Activated naive CD4-positive, alpha-beta T cell treated with anti-CD3 and anti-CD28 coated beads, Interleukin-2, amount 50 U/mL, for 24 hours (primary cell): ENCODE data around the gene CACNA2D3.

Source experiments
- H3K27ac Mint-ChIP-seq: one replicate; pipeline ENCODE4 v1.8.0; 2021; ENCODE audit warnings: mild to moderate bottlenecking, mixed read lengths
- H3K27me3 Mint-ChIP-seq: one replicate; pipeline ENCODE4 v1.8.0; 2021; ENCODE audit warnings: mixed read lengths
- H3K36me3 Mint-ChIP-seq: one replicate; pipeline ENCODE4 v1.8.0; 2021; ENCODE audit warnings: mixed read lengths
- H3K4me1 Mint-ChIP-seq: one replicate; pipeline ENCODE4 v1.8.0; 2021; ENCODE audit warnings: mixed read lengths
- H3K4me3 Mint-ChIP-seq: one replicate; pipeline ENCODE4 v1.8.0; 2021; ENCODE audit warnings: mild to moderate bottlenecking, mixed read lengths
- H3K9me3 Mint-ChIP-seq: one replicate; pipeline ENCODE4 v1.8.0; 2021; ENCODE audit warnings: mixed read lengths

The CACNA2D3 gene

GRCh38 chr3:54661151-54661550 lies 538.8 kb downstream of the CACNA2D3 start:
- Mint-ChIP-seq H3K4me3 (no peak overlapping the region), H3K27me3 (no peaks in the 10 kb centered on the region), H3K9me3 (no peaks in the 10 kb centered on the region), H3K36me3 (no peaks in the 10 kb centered on the region), H3K27ac (no peak overlapping the region), H3K4me1 (no peaks in the 10 kb centered on the region)

- no peak overlapping the region for H3K4me3 Mint-ChIP-seq
- no peaks in the 10 kb centered on the region for H3K36me3 Mint-ChIP-seq
- no peaks in the 10 kb centered on the region for H3K4me1 Mint-ChIP-seq
- H3K27me3 Mint-ChIP-seq: no peaks in the 10 kb centered on the region
- H3K27ac Mint-ChIP-seq: no peak overlapping the region
- H3K9me3 Mint-ChIP-seq: no peaks in the 10 kb centered on the region
These were observed 541.2 kb downstream of the CACNA2D3 start for GRCh38 chr3:54663501-54664011.

GRCh38 chr3:54665016-54665600 lies 542.8 kb downstream of the CACNA2D3 start:
- Mint-ChIP-seq H3K27ac (no peak overlapping the region), H3K9me3 (no peaks in the 10 kb centered on the region), H3K27me3 (no peaks in the 10 kb centered on the region), H3K4me1 (no peaks in the 10 kb centered on the region), H3K36me3 (no peaks in the 10 kb centered on the region), H3K4me3 (no peak overlapping the region)

- Mint-ChIP-seq H3K27ac (no peak overlapping the region), H3K4me1 (no peaks in the 10 kb centered on the region), H3K9me3 (no peaks in the 10 kb centered on the region), H3K27me3 (no peaks in the 10 kb centered on the region), H3K36me3 (no peaks in the 10 kb centered on the region), H3K4me3 (no peak overlapping the region)
These were observed 545.9 kb downstream of the CACNA2D3 start for GRCh38 chr3:54668236-54668635.

- Mint-ChIP-seq H3K27ac (no peak overlapping the region), H3K4me3 (no peak overlapping the region), H3K27me3 (no peaks in the 10 kb centered on the region), H3K4me1 (no peaks in the 10 kb centered on the region), H3K36me3 (no peaks in the 10 kb centered on the region), H3K9me3 (peaks cover 16% of the 10 kb centered on the region)
These were observed 548.0 kb downstream of the CACNA2D3 start for GRCh38 chr3:54670201-54671000.

GRCh38 chr3:54671511-54671910 lies 549.2 kb downstream of the CACNA2D3 start:
- Mint-ChIP-seq H3K4me3 (no peak overlapping the region), H3K27me3 (no peaks in the 10 kb centered on the region), H3K27ac (no peak overlapping the region), H3K36me3 (no peaks in the 10 kb centered on the region), H3K4me1 (no peaks in the 10 kb centered on the region), H3K9me3 (peaks cover 16% of the 10 kb centered on the region)

- Mint-ChIP-seq H3K27me3 (peaks cover 6% of the 10 kb centered on the region), H3K36me3 (no peaks in the 10 kb centered on the region), H3K4me3 (no peak overlapping the region), H3K27ac (no peak overlapping the region), H3K4me1 (no peaks in the 10 kb centered on the region), H3K9me3 (peaks cover 25% of the 10 kb centered on the region)
These were observed 553.7 kb downstream of the CACNA2D3 start for GRCh38 chr3:54676087-54676486.

- no peaks in the 10 kb centered on the region for H3K4me1 Mint-ChIP-seq
- H3K27me3 Mint-ChIP-seq: peaks cover 6% of the 10 kb centered on the region
- peaks cover 9% of the 10 kb centered on the region for H3K9me3 Mint-ChIP-seq
- no peaks in the 10 kb centered on the region for H3K36me3 Mint-ChIP-seq
- H3K4me3 Mint-ChIP-seq: no peak overlapping the region
- no peak overlapping the region for H3K27ac Mint-ChIP-seq
These were observed 559.4 kb downstream of the CACNA2D3 start for GRCh38 chr3:54681706-54682105.

- no peaks in the 10 kb centered on the region for H3K36me3 Mint-ChIP-seq
- no peaks in the 10 kb centered on the region for H3K27me3 Mint-ChIP-seq
- no peaks in the 10 kb centered on the region for H3K4me1 Mint-ChIP-seq
- H3K27ac Mint-ChIP-seq: no peak overlapping the region
- no peak overlapping the region for H3K4me3 Mint-ChIP-seq
- H3K9me3 Mint-ChIP-seq: no peaks in the 10 kb centered on the region
These were observed 562.9 kb downstream of the CACNA2D3 start for GRCh38 chr3:54685213-54685612.

- H3K4me1 Mint-ChIP-seq: no peaks in the 10 kb centered on the region
- no peaks in the 10 kb centered on the region for H3K9me3 Mint-ChIP-seq
- no peak overlapping the region for H3K27ac Mint-ChIP-seq
- H3K36me3 Mint-ChIP-seq: no peaks in the 10 kb centered on the region
- H3K27me3 Mint-ChIP-seq: no peaks in the 10 kb centered on the region
- H3K4me3 Mint-ChIP-seq: no peak overlapping the region
These were observed 569.0 kb downstream of the CACNA2D3 start for GRCh38 chr3:54691289-54691771.

- no peaks in the 10 kb centered on the region for H3K36me3 Mint-ChIP-seq
- peaks cover 1% of the 10 kb centered on the region for H3K27me3 Mint-ChIP-seq
- no peaks in the 10 kb centered on the region for H3K9me3 Mint-ChIP-seq
- H3K4me3 Mint-ChIP-seq: no peak overlapping the region
- no peak overlapping the region for H3K27ac Mint-ChIP-seq
- H3K4me1 Mint-ChIP-seq: no peaks in the 10 kb centered on the region
These were observed 574.0 kb downstream of the CACNA2D3 start for GRCh38 chr3:54696313-54696712.

- Mint-ChIP-seq H3K9me3 (no peaks in the 10 kb centered on the region), H3K4me3 (no peak overlapping the region), H3K27me3 (peaks cover 1% of the 10 kb centered on the region), H3K36me3 (no peaks in the 10 kb centered on the region), H3K27ac (no peak overlapping the region), H3K4me1 (no peaks in the 10 kb centered on the region)
These were observed 575.7 kb downstream of the CACNA2D3 start for GRCh38 chr3:54698054-54698453.

- Mint-ChIP-seq H3K4me3 (no peak overlapping the region), H3K4me1 (no peaks in the 10 kb centered on the region), H3K27ac (no peak overlapping the region), H3K36me3 (no peaks in the 10 kb centered on the region), H3K9me3 (no peaks in the 10 kb centered on the region), H3K27me3 (no peaks in the 10 kb centered on the region)
These were observed 581.6 kb downstream of the CACNA2D3 start for GRCh38 chr3:54703923-54704322.

- Mint-ChIP-seq H3K4me3 (no peak overlapping the region), H3K9me3 (no peaks in the 10 kb centered on the region), H3K27me3 (no peaks in the 10 kb centered on the region), H3K36me3 (no peaks in the 10 kb centered on the region), H3K4me1 (no peaks in the 10 kb centered on the region), H3K27ac (no peak overlapping the region)
These were observed 583.4 kb downstream of the CACNA2D3 start for GRCh38 chr3:54705730-54706129.

- Mint-ChIP-seq H3K9me3 (no peaks in the 10 kb centered on the region), H3K27ac (no peak overlapping the region), H3K4me1 (no peaks in the 10 kb centered on the region), H3K36me3 (no peaks in the 10 kb centered on the region), H3K4me3 (no peak overlapping the region), H3K27me3 (no peaks in the 10 kb centered on the region)
These were observed 584.4 kb downstream of the CACNA2D3 start for GRCh38 chr3:54706738-54707137.

- Mint-ChIP-seq H3K27me3 (no peaks in the 10 kb centered on the region), H3K9me3 (no peaks in the 10 kb centered on the region), H3K4me3 (no peak overlapping the region), H3K27ac (no peak overlapping the region), H3K4me1 (no peaks in the 10 kb centered on the region), H3K36me3 (no peaks in the 10 kb centered on the region)
These were observed 587.4 kb downstream of the CACNA2D3 start for GRCh38 chr3:54709785-54710184.
